ENCODE measurements around the gene RCAN1.

GRCh38 chr21:34590520-34590919 lies 24.4 kb downstream of the RCAN1 start:
- TF ChIP-seq CTCF (IDR thresholded peaks at IDR 0.05) (no peak), POLR2A (IDR thresholded peaks at IDR 0.05) (no peak)

All from testis (tissue), 2 donors.